BE2C (cell line): Measurements from ENCODE around the gene TIGIT.

Experiments used
- DNase-seq: peaks from one replicate; pipeline ENCODE4 v3.0.0-alpha.2; 2020
- H3K27me3 ChIP-seq: fragments of 250-450 bp; sonication (Bioruptor Pico); 2 replicates; pipeline ENCODE4 v1.5.1; 2020; ENCODE audit warnings: mild to moderate bottlenecking
- H3K36me3 ChIP-seq: fragments of 250-450 bp; sonication (Bioruptor Pico); 2 replicates; pipeline ENCODE4 v1.5.1; 2020; ENCODE audit warnings: mild to moderate bottlenecking
- H3K4me1 ChIP-seq: fragments of 250-450 bp; sonication (Bioruptor Pico); 2 replicates; pipeline ENCODE4 v1.5.1; 2020
- H3K4me3 ChIP-seq: 2 replicates; pipeline ENCODE4 v1.5.1; 2011; ENCODE audit warnings: low read depth, low read length
- H3K9me3 ChIP-seq: fragments of 250-450 bp; sonication (Bioruptor Pico); 2 replicates; pipeline ENCODE4 v1.5.1; 2020
- CTCF ChIP-seq: IDR thresholded peaks from 2 replicates; pipeline ENCODE4 v1.5.1; 2012; ENCODE audit warnings: mild to moderate bottlenecking, low read depth, low read length

The TIGIT gene

GRCh38 chr3:114290911-114291901 lies 2.6 kb upstream of the TIGIT start:
- Histone ChIP-seq H3K27me3 (no peaks in the 10 kb centered on the region), H3K4me3 (no peak overlapping the region), H3K9me3 (no peaks in the 10 kb centered on the region), H3K4me1 (no peaks in the 10 kb centered on the region), H3K36me3 (no peaks in the 10 kb centered on the region)
- DNase-seq: peak; percentile 84
- peak; percentile 86 for TF ChIP-seq CTCF

- H3K36me3 ChIP-seq: no peaks in the 10 kb centered on the region
- no peaks in the 10 kb centered on the region for H3K4me1 ChIP-seq
- no peak for TF ChIP-seq CTCF
- H3K9me3 ChIP-seq: no peaks in the 10 kb centered on the region
- H3K4me3 ChIP-seq: no peak overlapping the region
- DNase-seq: no peak
- no peaks in the 10 kb centered on the region for H3K27me3 ChIP-seq
Measured at GRCh38 chr3:114294940-114295480, 1.2 kb downstream of the TIGIT start.

- H3K4me3 ChIP-seq: no peak overlapping the region
- H3K4me1 ChIP-seq: no peaks in the 10 kb centered on the region
- no peaks in the 10 kb centered on the region for H3K27me3 ChIP-seq
- no peaks in the 10 kb centered on the region for H3K36me3 ChIP-seq
- no peak for DNase-seq
- H3K9me3 ChIP-seq: no peaks in the 10 kb centered on the region
- TF ChIP-seq CTCF: no peak
Measured at GRCh38 chr3:114295946-114296345, 2.1 kb downstream of the TIGIT start.

- Histone ChIP-seq H3K27me3 (no peaks in the 10 kb centered on the region; the same call in 1 of the 2 replicates), H3K9me3 (no peaks in the 10 kb centered on the region), H3K4me3 (no peak overlapping the region), H3K36me3 (no peaks in the 10 kb centered on the region), H3K4me1 (no peaks in the 10 kb centered on the region)
- peak; percentile 79 for TF ChIP-seq CTCF
- DNase-seq: peak; percentile 67
Measured at GRCh38 chr3:114299421-114299820, 5.6 kb downstream of the TIGIT start.

- H3K4me1 ChIP-seq: no peaks in the 10 kb centered on the region
- DNase-seq: no peak
- no peak overlapping the region for H3K4me3 ChIP-seq
- no peaks in the 10 kb centered on the region; the same call in 1 of the 2 replicates for H3K27me3 ChIP-seq
- no peaks in the 10 kb centered on the region for H3K9me3 ChIP-seq
- no peak for TF ChIP-seq CTCF
- no peaks in the 10 kb centered on the region for H3K36me3 ChIP-seq
Measured at GRCh38 chr3:114299941-114300624, 6.3 kb downstream of the TIGIT start.
